Activated CD4-positive, CD25-positive, alpha-beta regulatory T cell treated with anti-CD3 and anti-CD28 coated beads, Interleukin-2, amount 50 U/mL, for 24 hours (primary cell): Measurements from ENCODE around the gene TRAPPC4.
"Not testable (repeated sequence)": the region's sequence is repeated elsewhere in the genome, so short reads cannot be mapped to it uniquely, and the experiment has no call there.

ENCODE experiments used
- ATAC-seq, 2 donors: fragments of 150-1000 bp; cut with Tn5 transposase; one replicate each; pipeline ENCODE4 v1.10.0; 2021; ENCODE audit warnings: mild to moderate bottlenecking in 1 of 2, moderate library complexity in 1 of 2

TRAPPC4 gene

GRCh38 chr11:119034813-119035212 is 16.2 kb downstream of the TRAPPC4 start:
- no peak for ATAC-seq

- ATAC-seq, result no peak
Measured at GRCh38 chr11:119038884-119039283, 20.3 kb downstream of the TRAPPC4 start.

GRCh38 chr11:119039471-119039870 is 20.9 kb downstream of the TRAPPC4 start:
- not testable (repeated sequence) for ATAC-seq

- ATAC-seq, result peak; percentile 55 to 68
Measured at GRCh38 chr11:119041821-119042514, 23.4 kb downstream of the TRAPPC4 start.

GRCh38 chr11:119042927-119043326 is 24.4 kb downstream of the TRAPPC4 start:
- no peak for ATAC-seq

GRCh38 chr11:119044708-119045107 is 26.1 kb downstream of the TRAPPC4 start:
- ATAC-seq, result peak in 1 of 2 donors; percentile 14

- ATAC-seq, result no peak
Measured at GRCh38 chr11:119046489-119046888, 27.9 kb downstream of the TRAPPC4 start.

GRCh38 chr11:119047205-119047604 is 28.6 kb downstream of the TRAPPC4 start:
- no peak for ATAC-seq

- no peak for ATAC-seq
Measured at GRCh38 chr11:119048644-119049043, 30.1 kb downstream of the TRAPPC4 start.

- no peak for ATAC-seq
Measured at GRCh38 chr11:119049081-119049480, 30.5 kb downstream of the TRAPPC4 start.

- ATAC-seq, result peak; percentile 69 to 74
Measured at GRCh38 chr11:119051440-119052162, 33.0 kb downstream of the TRAPPC4 start.

GRCh38 chr11:119052163-119052814 is 33.7 kb downstream of the TRAPPC4 start:
- no peak for ATAC-seq

- no peak for ATAC-seq
Measured at GRCh38 chr11:119054418-119054817, 35.9 kb downstream of the TRAPPC4 start.

GRCh38 chr11:119055901-119056300 is 37.3 kb downstream of the TRAPPC4 start:
- no peak for ATAC-seq

- ATAC-seq, result peak in 1 of 2 donors; percentile 2
Measured at GRCh38 chr11:119056421-119056999, 37.9 kb downstream of the TRAPPC4 start.

GRCh38 chr11:119057000-119057769 is 38.6 kb downstream of the TRAPPC4 start, which contains the start of gene HYOU1:
Gene HYOU1, minus strand, starts transcription at chr11:119057205. Its CDS starts 1,045 bp downstream, at chr11:119056160.
- ATAC-seq, result peak; percentile 93 to 94

- ATAC-seq, result not testable (repeated sequence)
Measured at GRCh38 chr11:119059128-119059527, 40.6 kb downstream of the TRAPPC4 start.

- no peak for ATAC-seq
Measured at GRCh38 chr11:119061256-119061655, 42.7 kb downstream of the TRAPPC4 start.

- ATAC-seq, result no peak
Measured at GRCh38 chr11:119062779-119063178, 44.2 kb downstream of the TRAPPC4 start.

- ATAC-seq, result no peak
Measured at GRCh38 chr11:119065369-119065768, 46.8 kb downstream of the TRAPPC4 start.

- ATAC-seq, result peak; percentile 99
Measured at GRCh38 chr11:119067371-119068222, 49.0 kb downstream of the TRAPPC4 start, which contains the start of gene VPS11. Gene VPS11, plus strand, starts transcription at chr11:119067818. Its CDS starts 6 bp downstream, at chr11:119067824.
